Measurements from ENCODE around the gene PTBP2.
"Not testable (repeated sequence)": the region's sequence is repeated elsewhere in the genome, so short reads cannot be mapped to it uniquely, and the experiment has no call there.

Gene PTBP2

DNA sequence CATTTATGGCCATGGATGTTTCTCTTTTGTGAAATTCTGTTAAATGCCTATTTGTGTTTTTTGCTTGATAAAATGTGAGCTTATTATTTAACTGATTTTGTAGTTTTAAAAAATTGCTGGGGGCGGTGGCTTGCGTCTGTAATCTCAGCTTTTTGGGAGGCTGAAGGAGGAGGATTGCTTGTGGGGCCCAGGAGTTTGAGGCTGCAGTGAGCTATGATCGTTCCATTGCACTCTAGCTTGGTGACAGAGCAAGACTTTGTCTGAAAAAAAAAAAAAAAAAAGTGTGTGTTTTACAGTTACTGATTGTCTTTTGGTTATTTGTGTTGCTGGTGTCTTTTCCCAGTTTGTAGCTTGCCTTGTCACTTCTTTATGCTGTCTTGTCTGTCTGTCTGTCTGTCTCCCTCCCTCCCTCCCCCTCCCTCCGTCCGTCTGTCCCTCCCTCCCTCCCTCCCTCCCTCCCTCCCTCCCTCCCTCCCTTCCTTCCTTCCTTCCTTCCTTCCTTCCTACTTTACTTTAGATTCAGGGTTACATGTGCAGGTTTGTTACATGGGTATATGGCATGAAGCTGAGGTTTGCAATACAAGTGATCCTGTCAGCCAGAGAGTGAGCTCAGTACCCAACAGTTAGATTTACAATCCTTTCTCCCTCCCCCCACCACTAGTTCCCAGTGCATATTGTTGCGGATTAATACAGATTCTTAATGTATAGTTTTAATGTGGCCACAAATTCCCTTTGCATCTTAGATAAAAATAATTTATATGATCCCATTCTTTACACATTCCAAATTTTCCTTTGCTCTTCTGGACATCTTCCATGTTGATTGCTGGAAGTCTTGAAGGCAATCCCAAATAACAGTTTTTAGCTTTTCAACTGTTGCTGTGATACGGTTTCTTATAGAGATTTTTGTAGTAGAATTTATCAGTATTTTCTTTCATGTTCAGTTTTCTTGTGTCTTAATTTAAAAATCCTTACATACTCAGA is 25.1 kb downstream of the PTBP2 start:
- DNase-seq: no peak

DNA sequence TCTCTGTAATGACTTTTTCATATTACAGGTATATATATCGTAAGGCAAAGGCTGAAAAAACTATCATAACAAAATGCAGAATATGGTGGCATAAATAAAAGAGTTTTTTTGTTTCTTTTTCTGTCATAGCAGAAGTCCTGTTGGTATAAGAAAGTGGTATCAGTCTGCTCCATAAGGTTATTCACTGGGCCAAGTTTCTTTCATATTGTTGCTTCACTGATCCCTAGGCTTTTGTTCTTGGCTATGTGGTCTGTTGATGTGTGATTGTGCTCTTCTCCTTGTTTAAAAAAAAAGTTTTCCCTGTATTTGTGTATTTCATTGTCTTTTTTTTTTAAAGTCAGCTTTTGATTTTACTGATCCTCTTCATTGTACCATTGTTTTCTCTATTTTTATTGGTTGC is 26.0 kb downstream of the PTBP2 start:
- no peak for DNase-seq

DNA sequence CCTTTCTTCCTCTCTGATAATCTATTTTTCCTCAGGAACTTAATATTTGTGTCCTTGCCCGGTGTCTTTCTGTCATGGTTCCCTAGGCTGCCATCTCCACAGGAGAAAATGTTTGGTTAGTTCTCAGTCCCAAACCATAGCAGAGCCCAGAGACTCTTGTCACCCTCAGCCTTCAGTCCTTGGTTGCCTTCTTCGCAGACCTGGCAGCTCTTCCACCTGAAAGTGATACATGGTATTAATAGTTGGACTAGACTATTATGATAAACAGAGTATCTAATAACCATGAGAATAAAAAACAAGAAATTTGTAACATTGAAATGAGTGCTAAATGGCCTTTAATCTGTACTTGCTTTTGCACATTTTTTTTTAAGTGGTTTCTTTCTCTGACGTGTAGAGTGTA is 26.5 kb downstream of the PTBP2 start:
- no peak for DNase-seq

DNA sequence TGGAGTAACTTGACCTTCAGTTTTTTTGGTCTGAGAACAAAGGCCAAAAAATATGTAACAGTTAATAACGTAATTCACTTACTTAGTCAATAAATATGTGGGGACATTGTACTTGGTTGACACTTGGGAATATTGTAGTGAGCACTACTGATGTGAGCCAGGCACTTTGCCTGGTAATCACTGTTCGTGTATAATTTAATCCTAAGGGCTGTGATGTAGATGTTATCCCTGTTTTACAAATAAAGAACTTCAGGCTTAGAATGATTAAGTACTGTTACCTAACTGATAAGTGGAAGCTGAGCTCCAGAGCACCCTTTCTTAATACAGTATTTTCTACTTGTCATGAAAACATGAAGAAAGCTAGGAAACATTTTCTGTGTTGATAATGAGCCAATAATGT is 28.0 kb downstream of the PTBP2 start:
- no peak for DNase-seq

DNA sequence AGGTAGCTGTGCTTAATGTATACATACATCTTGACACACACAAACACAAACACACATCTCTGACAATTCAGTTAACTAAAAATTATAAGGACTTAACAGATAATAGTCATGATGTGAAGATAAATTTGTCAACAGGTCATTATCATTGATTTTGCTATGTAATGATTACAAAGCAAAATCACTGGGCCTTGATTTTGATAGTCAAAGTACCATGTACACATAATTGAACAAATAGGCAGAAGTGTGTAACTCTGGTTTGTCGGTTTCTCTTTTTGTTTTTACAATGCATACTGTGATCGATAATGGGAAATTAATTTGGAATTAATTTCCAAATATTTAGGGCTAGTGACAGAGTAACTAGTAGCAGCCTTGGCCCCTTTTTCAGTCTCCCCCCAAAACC is 30.8 kb downstream of the PTBP2 start:
- DNase-seq: no peak

DNA sequence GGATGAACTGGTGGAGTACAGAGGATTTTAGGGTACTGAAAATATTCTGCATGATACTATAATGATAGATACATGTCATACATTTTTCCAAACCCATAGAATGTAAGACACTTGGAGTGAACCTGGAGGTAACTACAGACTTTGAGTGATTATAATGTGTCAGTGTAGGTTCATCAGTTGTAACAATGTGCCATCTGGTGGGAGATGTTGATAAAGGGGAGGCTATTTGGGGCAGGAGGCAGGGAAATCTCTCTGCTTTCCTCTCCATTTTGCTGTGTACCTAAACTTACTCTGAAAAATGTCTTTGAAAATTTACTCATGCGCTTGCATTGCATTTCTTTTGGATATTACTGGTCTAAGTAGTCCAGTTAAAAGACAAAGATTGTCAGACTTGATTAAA is 35.2 kb downstream of the PTBP2 start:
- DNase-seq: no peak

DNA sequence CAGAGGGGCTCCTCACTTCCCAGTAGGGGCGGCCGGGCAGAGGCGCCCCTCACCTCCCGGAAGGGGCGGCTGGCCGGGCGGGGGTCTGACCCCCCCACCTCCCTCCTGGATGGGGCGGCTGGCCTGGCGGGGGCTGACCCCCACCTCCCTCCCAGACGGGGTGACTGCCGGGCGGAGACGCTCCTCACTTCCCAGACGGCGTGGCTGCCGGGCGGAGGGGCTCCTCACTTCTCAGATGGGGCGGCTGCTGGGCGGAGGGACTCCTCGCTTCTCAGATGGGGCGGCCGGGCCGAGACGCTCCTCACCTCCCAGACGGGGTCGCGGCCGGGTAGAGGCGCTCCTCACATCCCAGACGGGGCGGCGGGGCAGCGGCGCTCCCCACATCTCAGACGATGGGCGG is 41.0 kb downstream of the PTBP2 start:
- not testable (repeated sequence) for DNase-seq

DNA sequence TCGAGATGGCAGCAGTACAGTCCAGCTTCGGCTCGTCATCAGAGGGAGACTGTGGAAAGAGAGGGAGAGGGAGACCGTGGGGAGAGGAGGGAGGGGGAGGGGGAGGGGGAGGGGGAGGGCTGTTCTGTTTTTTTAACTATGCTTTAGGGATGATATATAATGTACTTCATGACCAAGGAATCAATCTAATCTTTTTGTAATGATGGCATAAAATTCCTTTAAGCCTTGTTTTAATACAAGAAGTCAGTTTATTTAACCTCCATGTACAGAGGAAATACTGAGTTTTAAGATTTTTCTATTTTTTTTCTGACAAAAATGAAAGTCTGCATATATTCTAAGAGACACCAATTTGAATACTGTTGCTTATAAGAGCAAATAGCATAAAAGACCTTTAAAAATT is 41.9 kb downstream of the PTBP2 start:
- DNase-seq: no peak

DNA sequence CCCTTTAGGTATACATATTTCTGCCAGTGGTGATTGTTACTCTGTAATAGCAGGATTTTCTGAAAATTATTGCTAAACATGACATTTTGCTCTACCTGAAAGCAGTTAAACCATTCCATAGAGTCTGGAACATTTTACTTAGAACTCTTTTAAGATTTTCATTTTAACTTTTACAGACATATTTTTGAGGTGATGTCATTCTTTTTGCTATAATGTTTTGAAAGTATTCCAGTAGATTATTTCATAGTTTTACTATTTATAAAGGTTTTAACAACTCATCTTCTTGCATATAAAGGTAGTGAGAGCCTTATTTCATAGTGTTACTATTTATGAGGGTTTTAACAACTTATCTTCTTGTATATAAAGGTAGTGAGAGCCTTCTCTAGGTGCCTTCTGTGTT is 42.9 kb downstream of the PTBP2 start:
- no peak for DNase-seq

DNA sequence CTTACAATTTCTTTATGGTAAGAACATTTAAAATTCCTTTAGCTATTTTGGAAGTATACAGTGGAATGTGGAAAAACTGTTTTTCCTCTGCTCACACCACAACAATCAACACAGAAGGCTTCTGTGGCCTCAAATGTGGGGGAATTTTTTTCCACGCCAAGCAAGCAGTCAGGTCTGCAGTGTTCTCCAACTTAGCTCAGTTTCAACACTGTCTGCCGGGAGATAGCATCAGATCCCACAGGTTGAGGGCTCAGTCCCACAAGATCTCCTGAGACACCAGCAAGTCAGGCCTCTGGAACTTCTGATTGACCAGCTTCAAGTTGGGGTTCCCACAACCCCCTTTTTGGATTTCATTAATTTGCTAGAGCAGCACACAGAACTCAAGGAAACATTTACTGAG is 50.3 kb downstream of the PTBP2 start:
- DNase-seq: no peak

DNA sequence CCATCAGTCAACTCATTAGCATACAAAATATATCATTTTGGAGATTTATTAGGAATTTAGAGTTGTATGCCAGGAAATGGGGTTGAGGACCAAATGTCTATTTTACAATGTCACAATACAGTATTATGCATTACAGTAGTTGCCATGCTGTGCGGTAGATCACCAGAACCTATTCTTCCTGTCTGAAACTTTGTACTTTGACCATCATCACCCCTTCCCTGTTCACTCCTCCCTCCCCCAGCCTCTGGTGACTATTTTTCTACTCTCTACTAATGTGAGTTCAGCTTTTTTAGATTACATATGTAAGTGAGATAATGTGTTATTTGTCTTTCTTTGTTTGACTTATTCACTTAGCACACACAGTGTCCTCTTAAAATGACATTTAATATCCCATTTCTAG is 50.8 kb downstream of the PTBP2 start:
- DNase-seq: no peak

DNA sequence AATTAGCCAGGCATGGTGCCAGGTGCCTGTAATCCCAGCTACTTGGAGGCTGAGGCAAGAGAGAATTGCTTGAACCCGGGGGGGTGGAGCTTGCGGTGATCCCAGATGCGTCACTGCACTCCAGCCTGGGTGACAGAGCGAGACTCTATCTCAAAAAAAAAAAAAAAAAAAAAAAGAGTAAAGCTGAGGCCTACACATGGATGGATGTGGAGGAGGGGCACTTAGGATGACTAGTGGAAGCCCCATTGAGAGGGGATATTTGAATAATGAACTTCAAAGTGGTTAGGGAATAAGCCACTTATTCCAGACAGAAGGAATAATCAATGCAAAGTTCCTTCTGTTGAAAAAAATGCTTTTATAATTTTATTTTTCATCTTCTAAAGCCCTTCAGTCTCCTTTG is 51.4 kb downstream of the PTBP2 start:
- no peak for DNase-seq

DNA sequence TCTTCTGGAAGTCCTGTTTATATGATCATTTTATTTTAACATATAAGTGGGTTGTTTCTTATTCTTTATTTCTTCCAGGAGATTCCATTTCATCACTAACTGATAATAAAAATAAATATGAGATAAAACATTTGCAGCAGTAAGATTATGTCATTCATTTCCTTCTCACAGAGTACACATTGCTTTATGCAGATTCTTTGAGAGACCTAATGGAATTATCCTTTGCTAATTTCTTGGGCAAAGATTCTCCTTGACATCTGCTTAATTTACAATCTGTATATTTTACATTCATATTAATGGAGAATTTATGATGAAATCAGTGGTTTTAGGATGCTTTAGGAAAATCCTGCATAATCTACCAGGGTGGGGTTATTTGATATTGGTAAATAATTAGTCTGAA is 60.6 kb downstream of the PTBP2 start:
- no peak for DNase-seq

DNA sequence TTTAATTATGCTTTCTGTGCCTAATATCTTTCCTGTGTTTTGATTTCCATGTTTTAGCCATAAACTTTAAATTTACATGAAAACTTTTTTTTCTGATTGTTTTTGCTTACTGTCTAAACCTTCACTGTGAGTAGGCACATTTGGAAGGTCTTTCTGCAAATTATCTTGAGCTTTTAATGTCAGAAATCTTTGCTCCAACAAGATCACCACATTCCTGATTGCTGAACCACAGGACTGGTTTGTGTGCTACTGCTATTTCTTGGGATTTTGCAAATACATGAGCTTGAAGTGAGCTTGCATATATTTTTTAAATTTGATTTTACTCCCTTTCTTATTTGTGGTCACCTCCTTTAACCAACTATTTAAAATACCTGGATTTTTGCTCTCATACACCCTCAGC is 61.3 kb downstream of the PTBP2 start:
- DNase-seq: no peak

DNA sequence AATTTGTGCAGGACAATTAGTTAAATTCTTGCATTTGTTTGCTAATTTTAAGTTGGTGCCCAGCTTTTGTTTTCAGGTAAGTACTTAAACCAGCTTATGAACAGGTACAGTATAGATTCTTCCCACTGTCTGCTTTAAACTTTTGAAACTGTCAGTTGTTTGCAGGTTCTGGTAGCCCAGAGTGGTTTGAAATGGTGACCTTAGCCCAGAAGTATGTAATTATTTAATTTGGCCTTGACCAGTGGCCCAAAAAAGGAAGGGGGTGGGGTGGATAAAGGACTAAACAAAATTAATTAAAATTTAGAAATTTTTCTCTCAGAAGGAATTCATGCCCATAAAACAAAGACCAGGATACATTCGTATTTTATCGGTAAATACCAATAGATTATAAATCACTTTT is 69.0 kb downstream of the PTBP2 start:
- DNase-seq: no peak

DNA sequence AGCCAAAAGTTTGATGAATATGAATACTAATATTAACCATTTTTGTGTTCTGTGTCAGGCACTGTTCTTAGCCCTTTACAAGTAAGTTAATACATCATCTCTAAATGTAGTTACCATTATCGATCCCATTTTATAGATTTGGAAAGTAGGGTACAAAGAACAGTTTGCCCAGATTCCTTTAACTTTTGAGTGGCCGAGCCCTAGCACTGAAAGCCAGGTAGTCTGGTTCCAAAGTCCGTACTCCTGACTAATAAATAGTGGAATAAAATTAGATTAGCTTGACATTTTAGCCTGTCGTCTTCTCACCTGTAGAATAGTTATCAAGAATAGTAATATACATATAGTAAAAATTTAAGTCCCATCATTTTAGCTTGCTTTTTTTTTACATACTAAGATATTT is 70.6 kb downstream of the PTBP2 start:
- DNase-seq: no peak

DNA sequence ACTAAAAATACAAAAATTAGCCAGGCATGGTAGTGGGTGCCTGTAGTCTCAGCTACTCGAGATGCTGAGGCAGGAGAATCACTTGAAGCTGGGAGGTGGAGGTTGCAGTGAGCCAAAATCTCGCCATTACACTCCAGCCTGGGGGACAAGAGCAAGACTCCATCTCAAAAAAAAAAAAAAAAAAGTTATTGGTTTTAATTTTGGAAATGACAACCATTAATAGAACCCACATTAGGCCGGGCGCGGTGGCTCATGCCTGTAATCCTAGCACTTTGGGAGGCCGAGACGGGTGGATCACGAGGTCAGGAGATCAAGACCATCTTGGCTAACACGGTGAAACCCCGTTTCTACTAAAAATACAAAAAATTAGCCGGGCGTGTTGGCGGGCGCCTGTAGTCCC is 80.1 kb downstream of the PTBP2 start:
- not testable (repeated sequence) for DNase-seq

DNA sequence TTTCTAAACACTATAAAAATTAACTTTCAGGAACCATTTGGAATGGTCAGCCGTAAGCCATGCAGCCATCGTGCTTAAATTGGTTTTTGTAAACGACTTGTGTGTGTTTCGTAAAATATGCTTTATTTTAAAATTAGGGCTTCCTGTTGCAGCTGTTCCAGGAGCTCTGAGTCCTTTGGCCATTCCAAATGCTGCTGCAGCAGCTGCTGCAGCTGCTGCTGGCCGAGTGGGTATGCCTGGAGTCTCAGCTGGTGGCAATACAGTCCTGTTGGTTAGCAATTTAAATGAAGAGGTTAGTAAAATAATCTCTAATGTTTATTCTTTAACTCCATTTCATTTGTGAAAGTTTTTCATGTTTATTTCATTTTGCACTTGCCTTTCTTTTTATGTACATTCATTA is 83.1 kb downstream of the PTBP2 start:
- no peak for DNase-seq

DNA sequence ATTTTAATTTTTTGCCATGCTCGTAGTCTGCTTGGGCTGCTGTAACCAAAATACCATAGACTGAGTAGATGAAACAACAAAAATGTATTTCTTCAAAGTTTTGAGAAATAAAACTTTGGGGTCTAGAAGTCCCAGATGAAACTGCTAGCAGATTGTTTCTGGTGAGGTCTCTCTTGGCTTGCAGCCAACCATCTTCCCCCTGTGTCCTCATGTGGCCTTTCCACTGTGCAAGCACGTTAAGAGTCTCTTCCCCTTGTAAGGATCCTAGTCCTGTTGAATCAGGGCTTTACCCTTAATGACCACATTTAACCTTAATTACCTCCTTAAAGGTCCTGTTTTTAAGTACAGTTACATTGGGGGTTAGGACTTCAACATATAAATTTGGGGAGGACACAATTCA is 86.6 kb downstream of the PTBP2 start:
- no peak for DNase-seq

DNA sequence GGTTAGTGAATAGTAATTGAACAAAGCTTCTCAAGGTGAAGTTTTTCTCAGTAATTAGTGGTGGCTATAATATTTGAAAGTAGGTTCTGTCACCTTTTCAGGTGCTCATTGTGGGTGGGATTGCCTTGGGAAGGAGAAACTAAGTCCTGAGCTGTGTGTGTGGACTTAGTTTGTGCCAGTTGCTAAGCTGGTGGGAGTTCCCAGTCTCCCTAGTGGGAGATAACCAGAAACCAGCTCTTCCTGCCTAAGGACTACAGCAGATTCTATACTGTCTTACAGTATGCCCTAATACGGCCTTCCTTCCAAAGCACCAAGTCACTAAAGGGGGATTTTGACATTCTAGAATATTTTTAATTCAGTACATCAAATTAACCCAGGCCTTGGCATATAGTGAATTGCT is 94.3 kb downstream of the PTBP2 start:
- no peak for DNase-seq

DNA sequence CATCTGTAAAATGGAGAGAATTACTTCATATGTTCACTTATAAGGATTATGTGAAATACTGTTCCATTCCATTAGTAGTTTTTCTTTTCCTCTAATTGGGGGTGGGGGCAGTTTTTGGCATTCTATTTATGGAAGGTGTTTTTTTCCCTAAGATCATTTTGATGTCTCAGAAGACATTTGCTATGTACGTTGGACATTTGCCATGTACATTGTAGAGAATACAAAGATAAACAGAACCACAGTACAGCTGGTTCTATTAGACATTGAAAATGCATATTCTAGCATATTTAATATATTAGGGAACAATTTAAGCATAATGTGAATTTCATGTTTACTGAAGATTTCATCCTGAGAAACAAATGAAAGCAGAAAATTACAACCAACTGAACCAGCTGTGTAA is 98.5 kb downstream of the PTBP2 start:
- no peak for DNase-seq

DNA sequence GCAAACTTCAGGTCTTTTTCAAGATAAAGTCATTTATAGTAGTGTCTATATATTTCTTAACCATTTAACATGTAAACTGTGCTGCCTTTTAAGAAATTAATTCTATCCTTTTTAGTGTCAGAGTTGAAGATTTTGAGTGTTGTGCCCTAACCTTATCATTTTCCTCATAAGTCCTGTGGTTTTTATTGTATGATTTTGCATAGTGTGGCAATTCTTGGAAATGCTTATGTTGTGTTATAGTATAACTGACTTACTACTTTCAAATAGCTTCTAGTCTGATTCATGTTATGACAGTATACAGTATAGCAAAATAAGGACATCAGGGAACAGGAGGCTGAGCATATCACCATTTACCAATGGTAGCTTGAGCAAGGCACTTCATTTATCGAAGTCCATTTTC is 99.1 kb downstream of the PTBP2 start:
- no peak for DNase-seq

DNA sequence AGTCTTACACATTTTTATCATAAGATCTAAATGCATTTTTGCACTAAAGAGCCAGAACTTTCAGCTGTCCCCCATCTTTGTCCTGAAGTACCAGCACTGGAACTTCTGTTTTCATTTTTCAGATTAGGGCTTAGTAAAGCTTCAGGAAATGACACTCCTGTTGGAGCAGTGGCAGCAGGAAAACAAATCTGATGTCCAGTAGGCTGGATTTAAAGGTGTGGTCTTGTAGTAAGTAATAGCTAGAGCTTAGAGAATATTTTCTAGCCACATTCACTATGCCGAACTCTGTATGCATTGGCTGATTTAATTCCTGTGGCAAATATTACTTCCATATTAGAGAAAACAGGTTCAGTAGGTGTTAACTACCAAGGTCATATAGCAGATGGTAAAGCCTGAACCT is 103.6 kb downstream of the PTBP2 start:
- no peak for DNase-seq

DNA sequence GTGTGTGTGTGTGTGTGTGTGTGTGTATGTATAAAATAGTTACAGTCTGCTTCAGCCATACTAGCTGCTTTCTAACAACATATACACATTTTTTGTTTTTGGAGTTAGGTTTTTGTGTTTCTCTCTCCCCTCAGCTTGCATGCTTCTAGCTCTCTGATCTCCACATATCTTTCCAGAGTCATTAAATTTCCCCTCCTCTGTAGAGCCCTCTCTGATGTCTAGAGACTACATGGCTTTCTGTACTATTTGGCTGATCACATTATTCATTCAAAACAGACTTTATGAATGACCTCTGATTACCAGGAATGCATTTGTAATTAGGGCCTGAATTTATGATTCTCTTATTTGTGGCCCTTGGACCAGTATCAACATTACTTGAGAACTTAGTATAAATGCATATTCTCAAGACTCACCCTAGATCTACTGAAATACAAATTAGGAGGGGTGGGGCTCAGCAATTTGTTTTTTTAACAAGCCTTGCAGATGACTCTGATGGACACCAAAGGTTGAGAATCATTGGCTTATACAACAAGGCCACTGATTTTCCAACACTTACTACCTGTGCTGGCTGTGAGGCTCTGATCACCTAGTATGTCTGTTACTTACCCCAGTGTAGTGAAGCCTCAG is 104.5 kb downstream of the PTBP2 start:
- no peak for DNase-seq

DNA sequence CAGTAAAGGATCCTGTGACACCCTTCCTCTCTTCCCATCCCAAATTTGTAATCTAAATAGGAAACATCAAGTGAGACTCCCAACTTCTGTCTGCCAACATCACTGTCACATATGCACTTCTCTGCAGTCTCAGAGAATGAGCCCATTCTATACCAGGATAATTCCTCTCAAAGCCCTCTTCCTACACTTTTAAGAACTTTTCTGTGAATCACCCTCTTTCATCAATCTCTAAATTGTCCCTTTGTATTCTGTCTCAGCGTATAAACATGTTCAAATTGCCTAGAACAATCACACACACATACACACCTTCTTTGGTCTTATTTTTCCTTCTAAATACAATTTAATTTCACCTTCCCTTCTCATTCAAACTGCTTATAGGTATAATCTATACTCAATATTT is 111.8 kb downstream of the PTBP2 start:
- no peak for DNase-seq
